NCI-H2227 (cell line): ENCODE measurements around the gene RGS19.

Source experiments
- DNase-seq: peaks from one replicate; lab custom pipeline; 2025; ENCODE audit not compliant: unreplicated experiment; lab: John Stamatoyannopoulos, UW

The RGS19 gene

GRCh38 chr20:64065062-64065973, 14.0 kb downstream of the RGS19 start:
- DNase-seq: no peak

DNA sequence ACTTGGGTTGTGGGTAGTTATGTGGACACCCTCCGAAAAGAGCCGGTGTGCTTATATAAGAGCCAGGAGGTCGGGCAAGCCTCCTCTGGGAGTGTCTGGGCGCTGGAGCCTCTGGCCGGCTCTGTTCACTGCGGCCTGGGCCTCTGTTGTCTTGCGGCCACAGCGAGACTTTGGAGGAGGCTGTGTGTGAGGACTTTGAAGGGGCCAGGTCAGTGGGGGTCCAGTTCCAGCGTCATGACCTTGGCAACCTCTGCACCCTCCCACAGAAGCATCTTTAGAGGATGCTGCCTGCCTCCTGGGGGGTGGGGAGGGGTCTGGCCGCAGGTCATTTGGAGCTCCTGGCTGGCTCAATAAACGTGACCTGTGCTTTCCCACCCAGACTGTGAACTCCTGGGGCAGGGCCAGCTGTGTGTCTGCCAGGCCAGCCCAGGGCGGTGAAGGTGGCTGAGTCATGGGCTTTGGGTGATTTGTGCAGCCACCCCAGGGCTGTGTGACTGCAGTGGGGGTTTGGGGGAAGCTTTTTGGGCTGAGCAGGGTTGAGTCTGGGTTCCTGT, 15.1 kb downstream of the RGS19 start:
- no peak for DNase-seq

GRCh38 chr20:64063389-64064144, 15.8 kb downstream of the RGS19 start:
- no peak for DNase-seq

DNA sequence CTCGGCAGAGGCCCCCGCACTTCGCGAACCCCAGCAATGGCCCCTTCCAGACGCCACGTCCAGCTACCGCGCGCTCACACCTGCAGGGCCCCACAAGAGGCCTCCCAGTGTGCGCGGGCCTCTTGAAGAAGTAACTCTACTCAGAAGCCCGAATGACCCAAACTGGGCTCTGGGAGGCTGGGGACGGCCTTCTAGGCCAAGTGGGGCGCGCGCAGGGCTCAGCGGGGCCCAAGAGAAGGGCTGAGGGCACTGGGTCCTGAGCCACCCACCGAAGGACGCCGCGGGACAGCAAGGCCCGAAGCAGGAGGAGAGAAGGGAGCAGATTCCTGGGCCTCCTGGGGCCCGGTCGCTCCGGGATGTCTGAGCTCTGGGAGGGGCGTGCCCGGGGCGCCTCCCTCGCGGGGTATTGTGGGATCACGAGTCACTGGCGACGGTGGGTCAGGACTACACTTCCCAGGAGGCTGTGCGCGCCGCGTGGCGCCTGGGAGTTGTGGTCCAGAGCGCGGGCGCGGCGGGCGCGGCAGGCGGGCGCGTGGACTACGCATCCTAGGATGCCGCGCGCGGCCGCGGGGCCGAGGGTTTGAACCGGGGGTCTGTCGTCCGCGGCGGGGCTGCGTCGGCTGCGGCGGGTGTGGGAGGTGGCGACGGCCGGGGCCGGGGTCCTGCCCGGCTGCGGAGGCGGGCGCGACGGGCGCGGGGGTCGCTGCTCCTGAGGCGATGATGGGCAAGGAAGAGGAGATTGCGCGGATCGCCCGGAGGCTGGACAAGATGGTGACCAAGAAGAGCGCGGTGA, 16.5 kb downstream of the RGS19 start, which contains the start of gene TCEA2:
Gene TCEA2, plus strand, starts transcription at position 603 of the 793 bp plus-strand sequence. Its CDS starts 115 bp downstream, at position 718.
- peak; percentile 97 for DNase-seq

DNA sequence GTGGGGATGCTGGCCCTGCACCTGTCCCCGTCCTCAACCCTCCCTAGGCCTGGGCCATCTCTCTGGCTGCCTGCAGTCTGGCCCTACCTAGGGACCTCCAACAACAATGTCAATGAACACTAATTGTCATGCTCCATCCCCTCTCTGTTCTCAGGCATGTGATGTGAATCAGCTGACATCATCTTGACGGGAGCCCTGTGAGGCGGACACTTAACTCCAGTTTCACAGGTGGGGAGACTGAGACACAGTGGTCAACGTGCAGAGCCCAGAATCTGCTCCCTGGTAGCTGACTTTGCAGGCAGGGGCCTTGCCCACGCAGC, 17.1 kb downstream of the RGS19 start:
- no peak for DNase-seq

GRCh38 chr20:64058536-64058935, 20.8 kb downstream of the RGS19 start:
- DNase-seq: no peak

DNA sequence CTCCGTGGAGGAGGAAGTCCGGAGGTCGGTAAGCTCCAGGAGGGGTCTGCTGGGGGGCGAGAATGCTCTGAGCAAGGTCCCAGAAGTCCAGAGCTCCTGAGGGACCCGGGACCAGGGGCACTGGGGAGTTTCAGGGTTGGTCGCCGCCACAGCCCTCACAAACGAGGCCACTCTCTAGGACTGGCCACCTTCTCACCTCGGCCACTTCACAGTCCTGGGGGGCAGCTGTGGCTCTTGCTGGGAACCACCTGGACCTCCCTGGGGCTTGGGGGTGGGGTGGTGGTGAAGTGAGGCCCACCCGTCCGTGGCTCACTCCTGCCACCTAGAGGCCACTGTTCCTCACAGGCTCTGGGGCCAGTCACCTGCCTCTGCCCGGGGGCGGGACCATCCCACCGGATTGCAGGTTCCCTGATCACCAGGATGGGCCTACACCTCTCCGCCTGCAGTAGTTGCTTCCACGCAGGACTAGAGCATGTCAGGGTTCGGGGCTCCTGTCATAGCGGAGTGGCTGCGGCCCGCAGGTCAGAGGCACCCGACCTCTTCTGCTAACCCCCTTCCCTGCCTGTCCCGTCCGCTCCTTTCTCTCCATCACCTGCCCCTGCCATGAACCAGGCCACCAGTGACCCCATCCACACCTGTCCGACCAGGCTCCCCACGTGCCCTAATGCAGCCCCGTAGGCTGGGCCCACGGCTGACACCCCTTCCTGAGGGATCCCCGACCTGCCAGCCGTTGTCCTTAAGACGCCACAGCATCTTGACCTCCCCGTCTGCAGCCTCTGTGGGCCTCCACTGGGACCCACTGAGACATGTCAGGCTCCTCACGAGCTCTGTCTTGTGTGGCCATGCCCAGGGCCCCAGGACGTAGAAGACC, 21.5 kb downstream of the RGS19 start:
- DNase-seq: peak; percentile 77

DNA sequence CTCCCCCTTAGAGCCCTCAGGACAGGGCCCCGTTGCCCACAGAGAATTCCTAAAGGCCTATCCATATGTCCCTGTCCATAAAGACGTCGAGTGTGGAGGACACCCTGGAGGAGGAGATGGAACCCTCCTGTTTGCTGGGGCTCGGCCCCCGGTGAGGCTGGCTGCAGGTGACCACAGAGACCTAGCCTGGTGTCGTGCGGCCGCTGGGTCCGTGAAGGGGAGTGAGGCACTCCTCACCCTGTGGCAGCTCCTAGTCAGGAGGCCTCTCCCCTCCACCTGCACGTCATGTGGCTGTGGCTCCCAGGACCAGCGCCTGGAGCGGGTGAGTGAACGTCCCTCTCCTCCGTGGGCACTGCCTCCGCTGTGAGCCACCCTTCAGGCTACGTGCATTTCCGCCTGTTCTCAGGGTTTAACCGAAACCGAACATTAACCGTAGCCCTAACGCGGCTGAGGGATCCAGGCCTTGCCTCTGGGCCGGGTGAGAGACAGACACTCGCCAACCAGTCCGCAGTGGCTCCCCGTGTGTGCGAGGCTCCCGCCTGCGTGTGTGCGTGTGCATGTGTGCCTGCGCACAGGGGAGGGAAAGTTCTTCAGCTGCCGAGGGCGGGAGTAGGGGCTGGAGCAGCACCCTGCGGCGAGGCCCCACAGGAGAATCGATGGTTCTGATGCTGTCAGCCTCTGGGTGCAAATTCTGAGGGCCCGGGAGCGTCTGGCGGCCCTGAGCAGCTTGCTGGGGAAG, 22.3 kb downstream of the RGS19 start:
- DNase-seq: no peak

DNA sequence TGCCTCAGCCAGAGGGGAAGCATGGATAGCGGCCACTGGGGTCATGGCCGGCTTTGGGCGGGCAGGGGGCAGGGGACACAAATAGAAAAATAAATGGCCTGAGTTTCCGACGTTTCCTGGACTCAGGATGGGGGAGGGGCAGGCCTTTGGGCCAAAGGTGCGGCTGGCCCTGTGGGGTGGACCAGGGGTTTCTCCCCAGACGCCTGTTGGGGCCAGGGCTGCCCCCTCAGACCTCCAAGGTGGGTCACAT, 22.8 kb downstream of the RGS19 start:
- DNase-seq: no peak

DNA sequence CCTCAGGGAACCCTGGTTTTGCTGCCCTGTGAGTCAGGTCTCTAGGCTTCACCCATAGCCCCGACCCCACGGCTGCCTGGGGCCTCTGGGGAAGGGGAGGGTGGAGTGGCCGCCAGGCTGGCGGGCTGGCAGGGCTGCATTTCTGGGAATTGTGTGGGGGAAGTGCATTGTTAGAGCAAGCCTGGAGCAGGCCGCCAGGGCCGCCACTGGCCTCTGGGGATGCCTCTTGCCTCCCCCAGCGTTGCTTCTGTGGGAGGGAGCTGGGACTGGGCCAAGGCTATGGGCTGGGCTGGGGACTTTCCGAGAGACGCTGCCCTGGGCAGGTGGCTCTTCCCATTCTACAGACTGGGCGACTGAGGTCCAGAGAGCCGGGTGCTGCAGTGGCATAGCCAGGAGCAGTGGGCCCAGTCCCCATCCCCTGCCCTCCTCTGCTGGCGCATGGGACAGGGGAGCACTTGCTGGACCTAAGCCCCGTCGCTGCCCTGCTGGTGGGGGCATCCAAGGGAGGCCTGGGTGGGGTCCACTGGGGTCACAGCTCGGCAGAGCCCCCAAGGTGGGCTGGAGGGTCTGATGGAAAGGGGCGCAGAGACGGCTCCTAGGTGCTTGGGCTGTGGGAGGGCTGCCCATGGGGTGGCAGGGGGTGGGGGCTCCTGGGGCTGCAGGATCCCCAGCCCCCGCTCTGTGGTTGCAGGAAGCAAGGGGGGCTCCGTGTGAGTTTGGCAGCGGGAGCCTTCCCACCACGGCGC, 23.3 kb downstream of the RGS19 start:
- no peak for DNase-seq

- DNase-seq: no peak
These were observed 23.9 kb downstream of the RGS19 start for GRCh38 chr20:64055396-64055892.

- DNase-seq: peak; percentile 49
These were observed 25.3 kb downstream of the RGS19 start for GRCh38 chr20:64053841-64054661.

GRCh38 chr20:64052987-64053840, 26.1 kb downstream of the RGS19 start:
- DNase-seq: no peak

DNA sequence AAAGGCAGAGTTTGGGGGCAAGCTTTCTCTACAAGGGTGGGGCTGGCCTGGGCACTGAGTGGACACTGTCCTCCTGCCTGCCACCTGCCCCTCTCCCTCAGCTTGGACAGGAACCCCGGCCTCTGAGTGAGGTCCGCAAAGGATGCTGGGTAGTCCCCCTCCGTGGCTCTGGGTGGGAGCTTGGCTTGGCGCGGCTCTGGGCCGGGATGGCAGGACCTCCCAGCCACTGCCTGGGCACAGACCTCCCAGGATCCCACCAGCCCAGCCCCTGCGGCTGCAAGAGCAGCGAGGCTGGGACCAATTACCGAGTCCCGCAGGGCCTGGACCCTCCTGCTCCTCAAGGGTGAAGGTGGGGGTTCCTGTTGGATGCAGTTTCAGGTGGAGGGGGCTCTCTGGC, 27.0 kb downstream of the RGS19 start:
- DNase-seq: no peak

DNA sequence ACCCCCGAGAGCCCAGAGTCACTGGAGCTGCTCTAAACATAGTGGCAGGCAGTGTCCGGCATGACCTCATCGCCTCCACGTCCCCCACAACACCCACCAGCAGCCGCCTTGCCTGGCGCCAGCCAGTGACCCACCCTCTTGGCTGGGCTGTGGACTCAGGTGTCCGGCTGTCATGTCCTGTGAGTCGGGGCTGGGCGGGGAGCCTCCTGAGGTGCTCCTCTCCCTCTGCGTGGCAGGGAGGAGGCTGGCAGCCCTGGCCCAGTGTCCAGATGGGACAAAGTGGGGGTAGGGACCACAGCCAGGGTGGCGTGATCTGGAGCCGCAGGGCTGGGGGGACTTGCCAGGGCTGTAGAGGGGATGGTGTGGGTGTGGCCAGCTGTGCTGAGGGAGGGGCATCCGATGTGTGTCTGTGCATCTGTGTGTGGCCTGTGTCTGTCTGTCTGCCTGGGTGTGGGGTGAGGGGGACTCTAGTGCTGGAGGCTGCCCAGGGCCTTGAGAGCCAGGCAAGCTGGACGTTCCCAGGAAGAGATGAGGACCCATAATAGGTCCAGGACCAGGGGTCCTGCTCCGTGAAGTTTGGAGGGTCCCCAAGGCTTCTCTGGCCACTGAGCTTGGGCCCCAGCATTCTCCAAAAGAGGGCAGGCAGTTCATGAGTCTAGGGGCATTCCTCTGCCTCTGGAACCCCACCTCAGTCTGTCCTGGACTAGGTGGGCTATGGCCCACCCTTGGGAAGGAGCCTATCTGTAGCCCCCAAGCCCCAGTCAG, 27.6 kb downstream of the RGS19 start:
- DNase-seq: no peak

DNA sequence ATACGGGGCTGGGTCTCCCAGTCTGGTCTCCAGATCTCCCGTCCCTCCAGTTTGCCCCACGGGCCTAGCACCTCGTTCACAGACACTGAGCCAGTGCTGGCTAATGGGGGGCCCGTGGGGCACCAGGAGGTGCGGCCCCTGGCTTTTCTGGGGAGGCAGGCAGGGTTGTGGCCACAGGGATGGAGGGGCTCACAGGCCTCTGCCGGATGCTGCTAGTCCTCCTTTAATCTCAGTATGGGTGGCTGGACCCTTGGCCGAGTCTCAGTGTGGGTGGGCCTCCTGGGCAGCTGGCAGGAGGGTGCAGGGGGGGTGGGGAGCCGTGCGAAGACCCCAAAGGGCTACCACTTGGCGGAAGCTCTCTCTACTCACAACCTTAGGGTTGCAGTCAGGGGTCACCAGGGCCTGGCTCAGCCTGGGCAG, 28.3 kb downstream of the RGS19 start:
- DNase-seq: no peak
